IMR-90 (cell line): ENCODE data around the gene PGBD5. TPM values are rescaled to one million over a fixed set of nuclear protein-coding genes. Genes with fewer than 3 reads are reported as not detected.

Experiments
- ATAC-seq: fragments of 200-7000 bp; cut with Tn5 transposase; 2 replicates; pipeline ENCODE4 v1.9.1; 2020; ENCODE audit warnings: low read depth, mild to moderate bottlenecking, moderate library complexity
- BruUV-seq: library from RNA; stranded (reverse); fragments of 400-500 nt; replicated peaks from 2 replicates; lab custom pipeline; 2021; lab: Mats Ljungman, UMichigan
- CTCF ChIA-PET: fragments of 300-600 bp; formaldehyde crosslinking; extraction: SDS; loops from one replicate; lab custom pipeline; 2021; ENCODE audit warnings: antibody characterized with exemption; lab: Yijun Ruan, JAX
- POLR2A ChIA-PET: fragments of 300-600 bp; sonication (Branson Sonifier 250); formaldehyde crosslinking; loops from one replicate; lab custom pipeline; 2022; ENCODE audit warnings: antibody characterized with exemption; ENCODE audit not compliant: unreplicated experiment; lab: Charles Lee
- DNase-seq: peaks from one replicate; pipeline ENCODE4 v3.0.0; 2013
- H2AFZ ChIP-seq: replicated peaks from 2 replicates; pipeline ENCODE3; 2013; ENCODE audit warnings: low read length, mild to moderate bottlenecking; ENCODE audit not compliant: poor library complexity
- H2AK5ac ChIP-seq: 2 replicates; pipeline ENCODE4 v1.6.1; 2013; ENCODE audit warnings: low read depth, low read length, inconsistent platforms
- H2AK9ac ChIP-seq: replicated peaks from 2 replicates; pipeline ENCODE3; 2013; ENCODE audit warnings: mild to moderate bottlenecking, low read depth, low read length, moderate library complexity; ENCODE audit not compliant: poor library complexity
- H2BK120ac ChIP-seq: 2 replicates; pipeline ENCODE4 v1.6.1; 2013; ENCODE audit warnings: low read depth, low read length, inconsistent platforms
- H2BK15ac ChIP-seq: 3 replicates; pipeline ENCODE4 v1.6.1; 2013; ENCODE audit warnings: low read depth, low read length, inconsistent platforms
- H2BK20ac ChIP-seq: 2 replicates; pipeline ENCODE4 v1.6.1; 2013; ENCODE audit warnings: low read depth, mild to moderate bottlenecking, inconsistent platforms, low read length, moderate library complexity
- H2BK5ac ChIP-seq: 2 replicates; pipeline ENCODE4 v1.6.1; 2013; ENCODE audit warnings: mild to moderate bottlenecking, low read depth, low read length, inconsistent platforms; ENCODE audit not compliant: poor library complexity, severe bottlenecking
- H3K14ac ChIP-seq: replicated peaks from 2 replicates; pipeline ENCODE4 v1.6.1; 2013; ENCODE audit warnings: low read depth, low read length, inconsistent platforms
- H3K18ac ChIP-seq: 2 replicates; pipeline ENCODE4 v1.6.1; 2013; ENCODE audit warnings: low read depth, low read length, control low read depth
- H3K23ac ChIP-seq: 2 replicates; pipeline ENCODE4 v1.6.1; 2013; ENCODE audit warnings: low read depth, low read length, inconsistent platforms
- H3K27ac ChIP-seq: 2 replicates; pipeline ENCODE4 v1.5.1; 2013; ENCODE audit warnings: mild to moderate bottlenecking, control low read depth, low read length; ENCODE audit not compliant: insufficient read depth
- H3K27me3 ChIP-seq: 2 replicates; pipeline ENCODE4 v1.6.1; 2013; ENCODE audit warnings: low read length; ENCODE audit not compliant: control insufficient read depth, insufficient read depth
- H3K36me3 ChIP-seq: 2 replicates; pipeline ENCODE4 v1.6.1; 2013; ENCODE audit warnings: low read length, mixed read lengths; ENCODE audit not compliant: control insufficient read depth, insufficient read depth
- H3K4ac ChIP-seq: 2 replicates; pipeline ENCODE4 v1.6.1; 2013; ENCODE audit warnings: low read depth, low read length, inconsistent platforms
- H3K4me1 ChIP-seq: 2 replicates; pipeline ENCODE4 v1.6.1; 2013; ENCODE audit warnings: low read length, mixed read lengths; ENCODE audit not compliant: control insufficient read depth, insufficient read depth
- H3K4me2 ChIP-seq: 2 replicates; pipeline ENCODE4 v1.6.1; 2013; ENCODE audit warnings: low read depth, mild to moderate bottlenecking, control low read depth, low read length, moderate library complexity
- H3K4me3 ChIP-seq: 2 replicates; pipeline ENCODE4 v1.5.1; 2013; ENCODE audit warnings: low read depth, mild to moderate bottlenecking, control low read depth, low read length, moderate library complexity; ENCODE audit not compliant: insufficient read depth
- H3K56ac ChIP-seq: 2 replicates; pipeline ENCODE4 v1.6.1; 2013; ENCODE audit warnings: low read length, inconsistent platforms; ENCODE audit not compliant: insufficient read depth; ENCODE audit errors: extremely low read depth
- H3K79me1 ChIP-seq, 2 experiments: 2 replicates each; pipeline ENCODE4 v1.6.1; 2013; ENCODE audit warnings: low read length in 2 of 2, inconsistent platforms in 1 of 2, low read depth in 1 of 2
- H3K9ac ChIP-seq: 2 replicates; pipeline ENCODE4 v1.6.1; 2013; ENCODE audit warnings: low read depth, low read length, control low read depth
- H3K9me1 ChIP-seq: 2 replicates; pipeline ENCODE4 v1.6.1; 2013; ENCODE audit warnings: low read length, inconsistent platforms; ENCODE audit not compliant: insufficient read depth
- H3K9me3 ChIP-seq: 2 replicates; pipeline ENCODE4 v1.6.1; 2013; ENCODE audit warnings: low read length; ENCODE audit not compliant: control insufficient read depth, insufficient read depth
- H4K20me1 ChIP-seq: 2 replicates; pipeline ENCODE4 v1.6.1; 2013; ENCODE audit warnings: low read length, inconsistent platforms; ENCODE audit not compliant: insufficient read depth
- H4K5ac ChIP-seq: 2 replicates; pipeline ENCODE4 v1.6.1; 2013; ENCODE audit warnings: mild to moderate bottlenecking, low read depth, low read length, control low read depth
- H4K8ac ChIP-seq, 2 experiments: 2 replicates each; pipeline ENCODE4 v1.6.1; 2013; ENCODE audit warnings: low read depth in 2 of 2, low read length in 2 of 2, control low read depth in 1 of 2, inconsistent platforms in 1 of 2
- H4K91ac ChIP-seq: 2 replicates; pipeline ENCODE4 v1.6.1; 2013; ENCODE audit warnings: low read depth, low read length, inconsistent platforms; ENCODE audit not compliant: insufficient read depth
- CTCF ChIP-seq: conservative IDR thresholded peaks from 2 replicates; pipeline ENCODE4 v1.5.1; 2012; ENCODE audit warnings: mild to moderate bottlenecking, low read depth, low read length, improper control_type of control experiment
- RAD21 ChIP-seq: IDR thresholded peaks from 2 replicates; pipeline ENCODE4 v1.6.1; 2012; ENCODE audit warnings: low read length, improper control_type of control experiment
- WGBS, 2 experiments: methylation state at CpG; one replicate each; pipeline versions ENCODE4 v1.1.5 to v1.1.7; 2013; ENCODE audit warnings: missing lambda C conversion rate in 2 of 2; ENCODE audit not compliant: insufficient read length in 1 of 2; ENCODE audit errors: extremely low coverage in 2 of 2; 5-methylcytosine and 5-hydroxymethylcytosine counted together
- dilution Hi-C: fragments of 300-500 bp; cut with HindIII; formaldehyde crosslinking; loops from one replicate; pipeline ENCODE4 v1.14.3; 2018; ENCODE audit warnings: low sequenced_read_pairs; ENCODE audit not compliant: unreplicated experiment
- in situ Hi-C: fragments of 300-500 bp; cut with MboI; formaldehyde crosslinking; loops from 3 replicates; pipeline ENCODE4 v1.14.3; 2019; ENCODE audit warnings: low sequenced_read_pairs, inconsistent platforms, mixed read lengths
- intact Hi-C: fragments of 100-400 bp; cut with micrococcal nuclease; formaldehyde crosslinking; loops from 2 replicates; pipeline ENCODE4 v1.10.0; 2022
- polyA plus RNA-seq, 3 experiments: library from polyadenylated mRNA; depleted of rRNA; stranded (reverse); fragments of >200 nt; gene quantifications; 2 replicates each; pipeline ENCODE4 v1.2.3, GENCODE V29; 2012; ENCODE audit warnings: low replicate concordance in 1 of 3
- total RNA-seq: library from RNA; depleted of rRNA; stranded (reverse); fragments of >200 nt; gene quantifications from 2 replicates; pipeline ENCODE4 v1.2.3, GENCODE V29; 2012

Gene PGBD5
- total and polyA plus RNA-seq, 2 of the 4 experiments (the other 2 are of a cell fraction) = 0.18 to 0.36 TPM

GRCh38 chr1:230352537-230352936 lies 73.6 kb downstream of the PGBD5 start:
- Histone ChIP-seq H3K4ac (no peak overlapping the region), H3K4me1 (no peaks in the 10 kb centered on the region; the same call in 1 of the 2 replicates), H2AK5ac (no peak overlapping the region), H3K9me1 (no peaks in the 10 kb centered on the region), H2AK9ac (no peak overlapping the region), H3K9me3 (peaks cover 2% of the 10 kb centered on the region; the same call in 1 of the 2 replicates), H3K27me3 (no peaks in the 10 kb centered on the region), H4K91ac (no peak overlapping the region), H3K18ac (no peak overlapping the region), H3K9ac (no peak overlapping the region), H2BK20ac (no peak overlapping the region), H4K5ac (no peak overlapping the region), H4K20me1 (no peaks in the 10 kb centered on the region), H2BK120ac (no peak overlapping the region), H3K56ac (no peak overlapping the region), H3K79me1 (no peaks in the 10 kb centered on the region), H2BK15ac (no peak overlapping the region), H3K23ac (no peak overlapping the region), H2BK5ac (no peak overlapping the region), H2AFZ (no peak overlapping the region), H3K14ac (no peak overlapping the region), H3K36me3 (no peaks in the 10 kb centered on the region), H4K8ac (no peak overlapping the region), H3K4me3 (no peak overlapping the region), H3K27ac (no peak overlapping the region), H3K4me2 (no peak overlapping the region)
- WGBS, 2 experiments = no CpG with 5 or more reads among the region's 6 CpGs
- no TSS peak for BruUV-seq
- DNase-seq = no peak
- ChIA-PET CTCF (no interaction called here), POLR2A (no interaction called here)
- ATAC-seq = no peak
- dilution Hi-C loops = no loop called here
- intact Hi-C loops = no loop called here
- in situ Hi-C loops = no loop called here
- TF ChIP-seq CTCF (no peak), RAD21 (no peak)
